ENCODE results near the gene PTF1A. TPM values are rescaled to one million over a fixed set of nuclear protein-coding genes. Genes with fewer than 3 reads are reported as not detected.

PTF1A gene, protein sequence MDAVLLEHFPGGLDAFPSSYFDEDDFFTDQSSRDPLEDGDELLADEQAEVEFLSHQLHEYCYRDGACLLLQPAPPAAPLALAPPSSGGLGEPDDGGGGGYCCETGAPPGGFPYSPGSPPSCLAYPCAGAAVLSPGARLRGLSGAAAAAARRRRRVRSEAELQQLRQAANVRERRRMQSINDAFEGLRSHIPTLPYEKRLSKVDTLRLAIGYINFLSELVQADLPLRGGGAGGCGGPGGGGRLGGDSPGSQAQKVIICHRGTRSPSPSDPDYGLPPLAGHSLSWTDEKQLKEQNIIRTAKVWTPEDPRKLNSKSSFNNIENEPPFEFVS
- not detected for polyA plus RNA-seq (ENCODE audit: insufficient read length)

DNA sequence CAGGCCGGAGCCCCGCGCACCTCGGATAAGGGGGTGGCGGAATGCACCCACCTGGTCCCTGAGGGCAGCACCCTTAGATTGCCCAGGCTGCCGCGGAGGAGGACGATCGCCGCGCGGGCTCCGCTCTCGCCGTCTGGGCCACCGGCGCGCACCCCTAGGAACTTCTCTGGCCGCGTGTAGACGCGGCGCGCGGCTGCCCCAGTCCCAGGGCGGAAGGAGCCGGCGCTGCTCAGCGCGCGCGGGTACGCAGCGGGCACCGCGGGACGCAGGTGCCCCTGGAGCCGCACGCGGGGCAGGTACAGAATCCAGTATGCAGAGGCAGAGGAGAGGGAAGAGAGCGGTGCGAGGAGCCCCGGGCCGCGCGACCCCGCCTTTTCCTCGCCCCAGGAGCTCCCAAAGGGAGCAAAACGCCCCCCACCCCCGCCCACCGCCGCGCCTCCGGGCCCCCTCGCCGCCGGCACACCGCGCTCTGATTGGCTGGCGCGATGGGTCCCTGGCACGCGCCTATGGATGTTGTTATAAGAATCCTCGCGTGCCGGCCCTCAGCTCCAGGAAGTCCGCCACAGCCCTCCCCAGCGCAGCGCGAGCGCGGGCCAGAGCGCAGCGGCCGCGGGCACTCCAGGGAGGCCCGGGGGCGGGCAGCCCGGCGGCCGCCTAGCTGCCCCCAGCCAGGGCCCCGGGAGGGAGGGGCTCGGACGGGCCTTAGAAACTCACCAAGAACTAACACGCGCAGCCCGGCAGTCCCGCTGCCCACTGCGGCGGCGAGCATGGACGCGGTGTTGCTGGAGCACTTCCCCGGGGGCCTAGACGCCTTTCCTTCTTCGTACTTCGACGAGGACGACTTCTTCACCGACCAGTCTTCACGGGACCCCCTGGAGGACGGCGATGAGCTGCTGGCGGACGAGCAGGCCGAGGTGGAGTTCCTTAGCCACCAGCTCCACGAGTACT lies at the start of gene PTF1A:
Gene PTF1A (plus strand): TSS at position 549 of the 948 bp plus-strand sequence. CDS start 219 bp downstream, at position 768.
- DNase-seq: no peak

GRCh38 chr10:23146258-23146657 lies 45.9 kb upstream of the PTF1A start:
- DNase-seq: no peak

GRCh38 chr10:23147035-23147434 lies 45.1 kb upstream of the PTF1A start:
- no peak for DNase-seq

- no peak for DNase-seq
These were observed 43.9 kb upstream of the PTF1A start for GRCh38 chr10:23148214-23148613.

DNA sequence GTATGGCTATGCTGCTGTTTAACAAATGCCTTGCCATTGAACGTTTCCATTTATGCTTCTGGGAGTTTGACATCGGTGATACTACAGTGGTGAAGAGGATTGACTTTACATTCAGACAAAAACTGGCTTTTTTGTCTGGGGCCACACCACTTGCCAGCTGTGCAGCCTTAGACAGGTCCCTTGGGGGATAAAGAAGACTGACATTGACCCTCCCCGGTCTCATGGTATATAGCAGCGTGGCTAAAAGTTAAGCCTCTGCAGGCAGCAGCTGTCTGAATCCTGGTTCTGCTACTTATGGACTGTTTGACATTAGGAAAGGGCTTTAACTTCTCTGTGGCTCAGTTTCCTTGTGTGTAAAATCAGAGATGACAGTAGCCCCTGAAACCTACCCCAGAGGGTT lies 42.0 kb upstream of the PTF1A start:
- DNase-seq: no peak

DNA sequence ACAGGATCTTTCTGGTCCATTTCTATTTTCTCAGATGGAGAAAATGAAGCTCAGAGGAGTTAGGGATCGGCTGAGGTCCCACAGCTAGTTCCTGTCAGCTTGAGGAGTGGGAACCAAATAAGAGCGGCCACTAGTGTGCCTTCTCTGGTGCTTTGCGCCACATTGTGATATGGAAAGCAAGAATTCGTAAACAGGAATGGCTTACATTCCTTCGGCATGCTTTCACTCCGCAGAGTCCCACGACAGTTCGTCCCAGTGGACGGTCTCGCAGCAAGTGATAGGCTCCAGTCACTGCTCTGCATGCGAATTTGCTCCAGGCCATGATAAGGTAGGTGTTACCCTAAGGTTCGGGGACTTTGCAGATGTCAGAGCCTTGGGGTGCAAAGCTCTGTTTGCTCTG lies 41.5 kb upstream of the PTF1A start:
- no peak for DNase-seq

- DNase-seq: no peak
These were observed 41.0 kb upstream of the PTF1A start for GRCh38 chr10:23151071-23151470.

DNA sequence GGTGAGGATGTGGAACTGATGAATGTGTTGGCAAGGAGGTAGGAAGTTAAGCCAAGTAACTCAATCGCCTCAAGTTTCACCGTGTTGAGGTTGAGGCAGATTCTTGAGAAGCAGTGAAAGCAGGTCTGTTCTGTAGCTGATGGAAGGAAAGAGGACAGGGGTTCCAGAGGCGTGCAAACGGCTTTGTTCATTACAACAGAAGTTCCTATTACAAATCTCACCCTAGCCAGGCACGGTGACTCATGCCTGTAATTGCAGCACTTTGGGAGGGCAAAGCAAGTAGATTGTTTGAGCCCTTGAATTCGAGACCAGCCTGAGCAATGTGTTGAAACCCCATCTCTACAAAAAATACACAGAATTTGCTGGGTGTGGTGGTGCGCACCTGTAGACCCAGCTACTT lies 36.9 kb upstream of the PTF1A start:
- DNase-seq: no peak

DNA sequence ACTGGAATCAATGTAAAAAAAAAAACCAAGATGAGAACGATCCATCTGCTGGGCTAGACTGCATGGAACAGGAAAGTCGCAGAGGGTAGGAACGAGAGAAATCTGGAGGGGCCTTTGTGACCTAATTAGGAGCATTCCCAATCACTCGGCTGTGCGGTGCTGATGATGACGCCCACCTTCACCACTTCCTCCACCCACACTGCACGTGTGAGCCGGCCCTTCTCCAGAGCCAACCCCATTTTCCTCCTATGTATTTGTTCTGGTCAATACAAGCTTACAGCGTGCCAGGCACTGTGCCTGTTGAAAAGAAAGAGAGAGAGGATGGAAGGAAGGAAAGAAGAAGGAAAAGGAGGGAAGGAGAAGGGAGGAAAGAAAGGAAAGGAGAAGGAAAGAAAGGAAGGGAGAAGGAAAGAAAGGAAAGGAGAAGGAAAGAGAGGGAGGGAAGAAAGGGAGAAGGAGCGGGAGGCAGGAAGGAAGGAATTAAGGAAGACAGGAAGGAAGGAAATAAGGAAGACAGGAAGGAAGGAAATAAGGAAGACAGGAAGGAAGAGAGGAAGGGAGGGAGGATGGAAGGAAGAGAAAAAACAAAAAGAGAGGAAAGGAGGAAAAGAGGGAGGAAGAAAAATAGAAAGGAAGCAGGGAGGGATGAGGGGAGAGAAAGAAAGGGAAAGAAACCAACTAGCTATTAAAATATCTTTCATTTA lies 35.5 kb upstream of the PTF1A start:
- DNase-seq: no peak

DNA sequence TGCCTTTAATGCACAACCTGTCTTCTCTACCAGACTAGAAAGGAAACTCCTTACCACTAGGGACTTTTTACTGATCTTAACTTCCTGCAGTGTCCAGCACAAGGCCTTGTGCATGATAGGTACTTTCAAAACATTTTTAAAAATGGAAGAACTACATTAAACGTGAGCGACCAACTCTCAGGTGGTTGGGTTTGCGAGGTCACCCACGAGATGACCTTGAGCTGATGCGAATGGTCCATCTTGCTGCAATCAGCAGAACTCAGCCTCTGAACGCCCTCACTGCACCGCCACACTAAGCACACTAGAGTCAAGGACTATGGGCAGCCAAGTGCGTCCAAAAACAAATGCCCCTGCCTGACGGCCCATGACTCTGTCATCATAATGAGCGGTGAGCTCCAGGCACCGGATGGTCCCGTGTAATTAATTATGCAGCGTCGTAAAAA lies 34.9 kb upstream of the PTF1A start:
- DNase-seq: no peak

DNA sequence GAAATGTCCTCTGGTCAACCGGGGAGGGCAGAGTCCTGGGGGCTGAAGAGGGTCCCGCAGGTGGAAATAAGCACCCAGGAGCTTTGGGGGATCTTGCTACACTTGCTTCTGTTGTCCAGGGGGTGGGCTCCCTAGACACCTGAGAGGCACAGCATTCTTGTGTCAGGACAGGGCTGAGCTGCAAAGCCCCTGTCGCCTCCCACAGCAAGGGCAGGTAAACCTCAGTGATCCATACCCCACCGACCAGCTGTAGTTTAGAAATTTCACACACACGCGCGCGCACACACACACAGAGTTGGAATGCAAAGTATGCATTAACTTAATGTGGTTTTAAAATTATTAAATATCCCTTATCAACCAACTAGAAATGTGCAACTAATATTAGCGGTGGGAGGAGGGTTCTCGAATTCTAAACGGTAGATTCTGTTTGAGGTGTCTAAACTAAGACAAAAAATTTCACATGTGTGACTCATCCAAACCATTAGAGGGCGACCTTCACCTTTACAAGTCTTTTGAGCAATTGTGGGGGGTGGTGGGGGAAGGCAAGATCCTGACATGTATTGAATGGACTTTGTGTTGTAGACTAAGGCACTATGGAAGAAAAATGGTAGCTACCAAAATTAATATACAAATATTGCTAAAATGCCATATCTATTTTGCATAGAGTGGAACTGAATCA lies 34.3 kb upstream of the PTF1A start:
- no peak for DNase-seq

- peak; percentile 44 for DNase-seq
These were observed 33.7 kb upstream of the PTF1A start for GRCh38 chr10:23158370-23158769.

DNA sequence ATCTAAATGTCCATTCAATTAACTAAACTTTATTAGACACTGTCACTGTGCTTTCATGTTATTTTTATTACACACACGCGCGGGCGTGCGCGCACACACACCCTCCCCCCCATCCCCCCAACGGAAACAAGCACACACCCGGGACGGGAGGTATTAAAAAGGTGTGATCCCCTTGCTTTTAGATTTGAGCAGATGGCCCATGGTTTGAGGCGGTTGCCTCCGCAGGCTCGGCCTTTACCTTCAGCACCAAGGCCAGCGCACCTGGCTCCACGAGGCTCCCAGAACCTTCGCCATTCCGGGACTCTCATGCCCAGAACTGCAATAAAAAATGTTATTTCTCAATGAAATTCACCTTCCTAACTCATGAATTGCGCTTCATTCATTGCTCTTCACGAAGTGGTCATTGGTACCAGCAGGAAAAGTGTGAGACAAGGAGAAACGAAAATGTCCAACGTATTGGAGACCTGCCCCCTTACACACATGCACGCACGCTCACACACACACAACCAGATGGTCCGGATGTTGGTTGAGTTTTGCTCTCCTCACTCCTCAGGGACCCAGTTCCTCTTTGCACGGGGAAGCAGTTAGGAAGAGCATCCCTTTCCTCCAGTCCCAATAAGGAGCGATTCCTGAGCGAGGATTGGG lies 20.8 kb upstream of the PTF1A start:
- peak; percentile 40 for DNase-seq

- DNase-seq: no peak
These were observed 19.5 kb upstream of the PTF1A start for GRCh38 chr10:23172429-23173213.

DNA sequence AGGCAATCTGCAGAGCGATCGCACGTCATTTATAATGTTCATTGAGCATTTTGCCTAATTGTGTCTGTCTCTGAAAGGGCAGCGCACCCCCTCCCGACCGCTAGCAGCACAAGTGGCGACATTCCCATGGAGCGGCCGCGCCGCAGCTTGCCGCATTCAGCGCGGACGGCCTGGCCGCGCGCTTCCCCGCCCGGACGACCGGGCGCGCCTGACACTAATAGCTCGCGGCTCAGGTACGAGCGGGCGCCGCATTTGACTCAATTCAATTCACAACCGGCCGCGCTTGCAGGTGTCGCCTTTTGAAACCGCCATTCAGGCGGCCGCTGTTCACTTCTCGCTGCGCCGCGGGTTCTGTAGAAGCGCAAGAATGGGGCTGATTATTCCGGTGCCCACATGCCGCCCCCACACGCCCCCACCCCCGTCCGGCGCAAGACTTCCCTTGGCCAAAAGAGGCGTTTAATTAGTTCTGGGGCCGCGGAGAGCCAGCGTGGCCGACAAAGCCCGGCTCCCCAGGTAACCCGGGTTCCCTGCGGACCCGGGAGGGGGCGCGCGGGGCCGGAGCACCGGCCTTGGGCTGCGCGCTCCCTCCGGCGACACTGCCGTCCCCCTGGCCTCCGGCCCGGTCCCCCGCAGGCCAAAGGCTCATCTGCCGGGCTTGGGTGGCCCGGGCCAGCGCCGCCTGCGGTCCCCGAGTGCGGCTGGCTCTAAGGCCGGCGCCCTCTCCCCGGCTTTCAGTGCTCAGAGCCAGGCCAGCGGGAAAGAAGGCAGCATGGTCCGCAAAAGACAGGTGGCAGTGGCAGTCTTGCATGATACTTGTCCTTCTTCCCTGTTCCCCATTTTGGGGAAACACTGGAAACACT lies 18.7 kb upstream of the PTF1A start:
- no peak for DNase-seq

GRCh38 chr10:23174074-23174976 lies 17.8 kb upstream of the PTF1A start:
- DNase-seq: no peak

DNA sequence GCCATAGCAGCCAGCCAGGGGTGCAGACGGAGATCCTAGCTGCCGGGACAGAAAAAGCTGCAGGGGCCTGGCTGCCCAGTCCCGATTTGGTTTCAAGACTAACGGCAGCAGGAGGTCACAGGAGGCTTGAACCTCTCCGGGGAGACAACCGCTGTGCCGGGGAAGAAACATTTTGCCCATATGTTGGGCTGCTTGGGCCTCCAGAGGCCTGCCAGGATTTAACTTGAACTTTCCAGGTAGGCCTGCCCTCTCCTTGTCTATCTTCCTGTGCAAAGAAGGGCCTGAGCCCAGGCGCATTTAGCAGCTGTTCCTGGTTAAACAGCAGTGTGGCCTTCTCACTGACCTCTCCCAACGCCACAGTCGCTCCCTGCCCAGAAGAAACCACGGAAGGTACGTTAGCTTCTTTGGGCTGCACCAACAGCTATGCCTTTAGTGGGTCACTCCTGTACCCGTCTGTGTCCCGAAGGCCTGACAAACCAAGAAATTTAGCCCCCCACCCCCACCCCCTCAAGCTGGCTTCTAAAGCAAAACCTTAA lies 17.1 kb upstream of the PTF1A start:
- no peak for DNase-seq

DNA sequence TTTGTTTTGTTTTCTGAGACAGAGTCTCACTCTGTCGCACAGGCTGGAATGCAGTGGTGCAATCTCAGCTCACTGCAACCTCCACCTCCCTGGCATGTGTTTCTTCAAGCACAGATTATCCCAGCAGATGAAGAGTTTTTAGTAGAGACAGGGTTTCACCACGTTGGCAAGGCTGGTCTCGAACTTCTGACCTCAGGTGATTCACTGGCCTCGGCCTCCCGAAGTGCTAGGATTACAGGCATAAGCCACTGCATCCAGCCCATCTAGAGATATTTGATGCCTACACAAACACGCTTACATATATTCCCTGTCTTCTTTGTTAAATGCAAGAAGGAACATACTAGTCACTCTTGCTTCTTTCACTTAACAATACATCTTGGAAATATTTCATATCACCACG lies 5.9 kb upstream of the PTF1A start:
- DNase-seq: no peak

DNA sequence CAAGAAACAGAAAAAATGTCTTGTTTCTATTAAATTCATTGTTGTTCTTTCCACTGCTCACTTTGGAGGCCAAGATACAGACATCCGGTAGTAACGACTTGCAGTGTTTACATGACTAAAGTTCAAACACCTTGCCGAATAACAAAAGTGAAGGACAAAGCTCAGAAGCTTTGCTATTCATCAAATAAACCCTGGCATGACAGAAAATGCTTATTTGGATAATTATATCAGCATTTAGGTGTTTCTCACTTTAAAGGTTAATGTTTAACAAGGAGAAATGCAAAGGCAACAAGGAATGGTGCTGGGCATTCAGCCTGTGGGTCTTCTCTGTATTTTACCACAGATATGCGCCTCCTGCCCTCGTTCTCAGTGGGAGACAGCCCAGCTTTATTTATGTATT lies 5.4 kb upstream of the PTF1A start:
- DNase-seq: no peak
